Osteocyte (in vitro differentiated cells): ENCODE measurements around the gene CAPNS2. TPM values are rescaled to one million over a fixed set of nuclear protein-coding genes. Genes with fewer than 3 reads are reported as not detected.

Experiments used
- DNase-seq: peaks from one replicate; pipeline ENCODE4 v3.0.0; 2021; ENCODE audit warnings: mixed read lengths; ENCODE audit not compliant: unreplicated experiment; ENCODE audit errors: extremely low spot score
- H3K27ac Mint-ChIP-seq: one replicate; pipeline ENCODE4 v1.8.0; 2021; ENCODE audit warnings: mild to moderate bottlenecking, mixed read lengths; ENCODE audit not compliant: unreplicated experiment
- H3K27me3 Mint-ChIP-seq: one replicate; pipeline ENCODE4 v1.8.0; 2021; ENCODE audit warnings: mixed read lengths; ENCODE audit not compliant: unreplicated experiment
- H3K36me3 Mint-ChIP-seq: one replicate; pipeline ENCODE4 v1.8.0; 2021; ENCODE audit warnings: mixed read lengths; ENCODE audit not compliant: unreplicated experiment
- H3K4me1 Mint-ChIP-seq: one replicate; pipeline ENCODE4 v1.8.0; 2021; ENCODE audit warnings: mixed read lengths; ENCODE audit not compliant: unreplicated experiment
- H3K4me3 Mint-ChIP-seq: one replicate; pipeline ENCODE4 v1.8.0; 2021; ENCODE audit warnings: mild to moderate bottlenecking, moderate library complexity, mixed read lengths; ENCODE audit not compliant: unreplicated experiment
- H3K9me3 Mint-ChIP-seq: one replicate; pipeline ENCODE4 v1.8.0; 2021; ENCODE audit warnings: mixed read lengths; ENCODE audit not compliant: unreplicated experiment
- total RNA-seq: library from RNA; stranded (reverse); gene quantifications from 2 replicates; pipeline ENCODE4 v1.2.1, GENCODE V29; 2021
- TF ChIP-seq, protein P1 (sequence below): fragments of 200-600 bp; sonication (generic); IDR thresholded peaks from 2 replicates; pipeline ENCODE4 v1.5.0; 2021; ENCODE audit warnings: antibody characterized with exemption, mild to moderate bottlenecking, moderate library complexity

The CAPNS2 gene
- total RNA-seq, 1 donor from 2014 or later, result 0.35 TPM

DNA sequence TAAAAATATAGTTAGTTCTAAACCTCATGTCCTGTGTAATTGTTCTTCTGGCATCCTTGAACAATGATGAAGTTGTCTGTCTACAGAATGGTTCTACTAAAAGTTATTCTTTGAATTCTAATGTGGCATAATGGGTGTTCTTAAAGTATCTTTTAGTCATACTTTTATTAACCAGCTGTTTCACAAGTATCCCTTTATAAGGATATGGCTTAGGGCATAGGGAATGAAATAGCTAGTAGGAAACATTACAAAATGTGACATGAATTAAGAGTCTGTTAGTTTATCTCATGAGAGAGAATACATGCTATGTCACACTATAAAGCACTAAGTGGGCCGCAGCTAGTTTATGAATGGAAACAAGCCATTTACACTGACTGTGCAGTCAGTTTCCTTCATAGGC is 26.3 kb upstream of the CAPNS2 start:
- H3K4me3 Mint-ChIP-seq, result no peak overlapping the region
- TF ChIP-seq, protein P1, sequence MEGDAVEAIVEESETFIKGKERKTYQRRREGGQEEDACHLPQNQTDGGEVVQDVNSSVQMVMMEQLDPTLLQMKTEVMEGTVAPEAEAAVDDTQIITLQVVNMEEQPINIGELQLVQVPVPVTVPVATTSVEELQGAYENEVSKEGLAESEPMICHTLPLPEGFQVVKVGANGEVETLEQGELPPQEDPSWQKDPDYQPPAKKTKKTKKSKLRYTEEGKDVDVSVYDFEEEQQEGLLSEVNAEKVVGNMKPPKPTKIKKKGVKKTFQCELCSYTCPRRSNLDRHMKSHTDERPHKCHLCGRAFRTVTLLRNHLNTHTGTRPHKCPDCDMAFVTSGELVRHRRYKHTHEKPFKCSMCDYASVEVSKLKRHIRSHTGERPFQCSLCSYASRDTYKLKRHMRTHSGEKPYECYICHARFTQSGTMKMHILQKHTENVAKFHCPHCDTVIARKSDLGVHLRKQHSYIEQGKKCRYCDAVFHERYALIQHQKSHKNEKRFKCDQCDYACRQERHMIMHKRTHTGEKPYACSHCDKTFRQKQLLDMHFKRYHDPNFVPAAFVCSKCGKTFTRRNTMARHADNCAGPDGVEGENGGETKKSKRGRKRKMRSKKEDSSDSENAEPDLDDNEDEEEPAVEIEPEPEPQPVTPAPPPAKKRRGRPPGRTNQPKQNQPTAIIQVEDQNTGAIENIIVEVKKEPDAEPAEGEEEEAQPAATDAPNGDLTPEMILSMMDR, result no peak
- no peak overlapping the region for H3K27ac Mint-ChIP-seq
- peaks cover 13% of the 10 kb centered on the region for H3K4me1 Mint-ChIP-seq
- no peak for DNase-seq
- no peaks in the 10 kb centered on the region for H3K9me3 Mint-ChIP-seq
- no peaks in the 10 kb centered on the region for H3K27me3 Mint-ChIP-seq
- H3K36me3 Mint-ChIP-seq, result no peaks in the 10 kb centered on the region

DNA sequence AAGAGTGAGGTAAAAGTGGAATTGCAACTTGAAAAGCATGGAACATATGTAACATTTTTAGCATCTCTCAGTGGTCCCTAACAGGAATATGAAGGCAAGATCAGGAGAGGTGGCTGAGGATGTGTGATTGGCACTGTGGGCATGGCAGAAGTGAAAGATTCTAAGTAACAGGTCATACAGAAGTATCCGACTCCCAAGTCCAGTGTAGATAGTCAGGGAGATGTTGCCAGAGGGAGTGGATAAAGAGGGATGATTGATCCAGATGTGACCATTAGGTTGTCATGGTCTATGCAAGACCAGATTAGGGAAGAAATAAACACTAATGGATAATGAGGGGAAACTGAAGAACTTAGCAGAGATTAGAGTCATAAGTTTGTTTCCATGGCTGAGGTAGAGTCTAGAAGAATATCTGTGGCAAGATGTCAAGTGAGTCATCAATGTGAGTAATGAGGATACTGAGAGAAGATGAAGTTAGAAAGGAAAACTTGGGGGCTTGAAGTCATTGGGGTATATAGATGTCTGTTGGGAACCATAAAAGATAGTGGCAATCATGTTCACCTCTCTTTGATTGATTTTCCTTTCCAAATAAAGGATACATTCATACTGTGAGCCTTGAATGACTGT is 23.9 kb upstream of the CAPNS2 start:
- no peak for DNase-seq
- Mint-ChIP-seq H3K27me3 (no peaks in the 10 kb centered on the region), H3K27ac (no peak overlapping the region), H3K9me3 (no peaks in the 10 kb centered on the region), H3K4me3 (no peak overlapping the region), H3K4me1 (no peaks in the 10 kb centered on the region), H3K36me3 (no peaks in the 10 kb centered on the region)
- TF ChIP-seq, protein P1, result no peak

DNA sequence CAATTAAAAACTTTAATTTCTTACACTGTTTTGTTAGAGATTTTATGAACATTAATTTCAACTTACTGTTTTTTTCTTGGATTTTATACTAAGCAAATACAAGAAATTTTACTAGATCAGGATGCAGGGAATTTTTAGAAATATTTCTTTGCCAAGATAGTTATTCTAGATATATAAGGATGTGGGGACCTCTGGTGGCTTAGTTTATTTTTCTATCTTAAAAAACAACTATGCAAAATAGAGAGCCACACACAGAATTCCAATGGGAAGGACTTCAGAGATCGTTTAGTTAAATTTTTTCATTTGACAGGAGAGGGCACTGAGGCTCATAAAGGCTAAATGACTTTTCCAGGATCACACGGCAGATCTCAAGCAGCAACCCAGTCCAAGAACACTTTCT is 23.0 kb upstream of the CAPNS2 start:
- no peaks in the 10 kb centered on the region for H3K36me3 Mint-ChIP-seq
- DNase-seq, result no peak
- no peaks in the 10 kb centered on the region for H3K9me3 Mint-ChIP-seq
- H3K4me3 Mint-ChIP-seq, result no peak overlapping the region
- no peaks in the 10 kb centered on the region for H3K4me1 Mint-ChIP-seq
- no peak overlapping the region for H3K27ac Mint-ChIP-seq
- no peaks in the 10 kb centered on the region for H3K27me3 Mint-ChIP-seq
- TF ChIP-seq, protein P1, result peak; percentile 63

DNA sequence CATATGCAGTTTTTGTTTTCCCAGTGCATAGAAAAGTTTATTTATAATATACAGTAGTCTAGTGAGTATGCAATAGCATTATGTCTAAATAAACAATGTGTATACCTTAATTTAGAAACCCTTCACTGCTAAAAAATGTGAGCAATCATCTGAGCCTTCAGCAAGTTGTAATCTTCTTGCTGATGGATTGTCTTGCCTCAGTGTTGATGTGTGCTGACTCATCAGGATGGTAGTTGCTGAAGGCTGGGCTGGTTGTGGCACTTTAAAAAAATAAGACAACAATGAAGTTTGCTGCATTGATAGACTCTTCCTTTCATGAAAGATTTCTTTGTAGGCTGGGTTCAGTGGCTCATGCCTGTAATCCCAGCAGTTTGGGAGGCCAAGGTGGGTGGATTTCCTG is 13.9 kb upstream of the CAPNS2 start:
- H3K4me1 Mint-ChIP-seq, result peaks cover 11% of the 10 kb centered on the region
- TF ChIP-seq, protein P1, result no peak
- no peak overlapping the region for H3K4me3 Mint-ChIP-seq
- H3K36me3 Mint-ChIP-seq, result peaks cover 7% of the 10 kb centered on the region
- peaks cover 12% of the 10 kb centered on the region for H3K9me3 Mint-ChIP-seq
- no peak for DNase-seq
- no peaks in the 10 kb centered on the region for H3K27me3 Mint-ChIP-seq
- H3K27ac Mint-ChIP-seq, result no peak overlapping the region

DNA sequence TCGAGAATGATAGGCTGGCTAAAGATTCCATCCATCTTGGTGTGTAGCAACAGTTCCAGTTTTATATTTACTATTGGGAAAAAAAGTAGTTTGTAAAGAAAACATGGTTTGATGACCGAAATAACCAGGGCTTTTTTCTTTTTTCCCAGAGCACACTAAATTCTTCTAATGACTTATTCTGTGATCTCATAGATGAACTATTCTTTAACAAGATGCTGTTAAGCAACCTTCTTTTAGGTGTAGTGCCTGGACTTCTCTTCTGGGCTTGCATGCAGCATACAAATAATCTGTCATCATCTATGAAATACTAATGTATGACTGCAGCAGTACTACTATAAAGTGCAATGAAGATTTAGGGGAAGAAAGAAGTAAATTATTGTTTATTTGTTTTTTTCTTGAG is 11.0 kb upstream of the CAPNS2 start:
- H3K27ac Mint-ChIP-seq, result no peak overlapping the region
- TF ChIP-seq, protein P1, result no peak
- H3K27me3 Mint-ChIP-seq, result no peaks in the 10 kb centered on the region
- H3K4me1 Mint-ChIP-seq, result peaks cover 33% of the 10 kb centered on the region
- peaks cover 7% of the 10 kb centered on the region for H3K36me3 Mint-ChIP-seq
- no peak for DNase-seq
- peaks cover 12% of the 10 kb centered on the region for H3K9me3 Mint-ChIP-seq
- no peak overlapping the region for H3K4me3 Mint-ChIP-seq
